HEK293 (cell line): ENCODE measurements around the gene SRSF8.
"Not testable (repeated sequence)": the region's sequence is repeated elsewhere in the genome, so short reads cannot be mapped to it uniquely, and the experiment has no call there.

Experiments
- CTCF ChIP-seq: fragments of 450-650 bp; formaldehyde crosslinking; IDR thresholded peaks from 2 replicates; pipeline ENCODE4 v1.5.1; 2016; ENCODE audit warnings: missing biosample characterization, missing genetic modification characterization
- KLF10 ChIP-seq: fragments of 450-650 bp; IDR thresholded peaks from 2 replicates; pipeline ENCODE4 v1.5.1; 2018; ENCODE audit warnings: missing biosample characterization, mild to moderate bottlenecking, missing genetic modification characterization
- SETDB1 ChIP-seq: IDR thresholded peaks from one replicate; pipeline ENCODE4 v1.6.1; 2017; ENCODE audit warnings: mild to moderate bottlenecking, low read length, moderate library complexity, mixed read lengths; ENCODE audit not compliant: insufficient read length
- ZBTB10 ChIP-seq: fragments of 450-650 bp; formaldehyde crosslinking; IDR thresholded peaks from 2 replicates; pipeline ENCODE4 v1.5.1; 2016; ENCODE audit warnings: missing biosample characterization, missing genetic modification characterization
- ZBTB6 ChIP-seq: fragments of 450-650 bp; formaldehyde crosslinking; IDR thresholded peaks from 2 replicates; pipeline ENCODE4 v1.5.1; 2017; ENCODE audit warnings: missing biosample characterization, missing genetic modification characterization
- ZBTB7A ChIP-seq: fragments of 450-650 bp; formaldehyde crosslinking; IDR thresholded peaks from 2 replicates; pipeline ENCODE4 v1.5.1; 2016; ENCODE audit warnings: low read depth, missing biosample characterization, missing genetic modification characterization
- ZNF184 ChIP-seq: fragments of 450-650 bp; IDR thresholded peaks from 2 replicates; pipeline ENCODE4 v1.5.1; 2018; ENCODE audit warnings: missing biosample characterization, mild to moderate bottlenecking, missing genetic modification characterization
- ZNF221 ChIP-seq: fragments of 450-650 bp; formaldehyde crosslinking; IDR thresholded peaks from 2 replicates; pipeline ENCODE4 v1.5.1; 2017; ENCODE audit warnings: missing biosample characterization, missing genetic modification characterization, borderline replicate concordance
- ZNF24 ChIP-seq: fragments of 450-650 bp; formaldehyde crosslinking; IDR thresholded peaks from 2 replicates; pipeline ENCODE4 v1.5.1; 2016; ENCODE audit warnings: missing biosample characterization, missing genetic modification characterization
- ZNF544 ChIP-seq: fragments of 450-650 bp; formaldehyde crosslinking; IDR thresholded peaks from 2 replicates; pipeline ENCODE4 v1.5.0; 2017; ENCODE audit warnings: missing biosample characterization, missing genetic modification characterization
- ZNF660 ChIP-seq: fragments of 450-650 bp; IDR thresholded peaks from 2 replicates; pipeline ENCODE4 v1.5.1; 2018; ENCODE audit warnings: missing biosample characterization, mild to moderate bottlenecking, missing genetic modification characterization
- TF ChIP-seq, protein P1 (sequence below): fragments of 450-650 bp; formaldehyde crosslinking; IDR thresholded peaks from 2 replicates; pipeline ENCODE4 v1.5.1; 2016; ENCODE audit warnings: missing biosample characterization, missing genetic modification characterization

- TF ChIP-seq CTCF; ZBTB6 (tag by site-specific recombination); ZNF24; ZNF184; ZNF544; SETDB1; ZBTB7A; ZNF660 (tag by site-specific recombination); ZBTB10 (tag by site-specific recombination); KLF10 (tag by site-specific recombination); ZNF221 (tag by site-specific recombination): not testable (repeated sequence)
- TF ChIP-seq, protein P1, sequence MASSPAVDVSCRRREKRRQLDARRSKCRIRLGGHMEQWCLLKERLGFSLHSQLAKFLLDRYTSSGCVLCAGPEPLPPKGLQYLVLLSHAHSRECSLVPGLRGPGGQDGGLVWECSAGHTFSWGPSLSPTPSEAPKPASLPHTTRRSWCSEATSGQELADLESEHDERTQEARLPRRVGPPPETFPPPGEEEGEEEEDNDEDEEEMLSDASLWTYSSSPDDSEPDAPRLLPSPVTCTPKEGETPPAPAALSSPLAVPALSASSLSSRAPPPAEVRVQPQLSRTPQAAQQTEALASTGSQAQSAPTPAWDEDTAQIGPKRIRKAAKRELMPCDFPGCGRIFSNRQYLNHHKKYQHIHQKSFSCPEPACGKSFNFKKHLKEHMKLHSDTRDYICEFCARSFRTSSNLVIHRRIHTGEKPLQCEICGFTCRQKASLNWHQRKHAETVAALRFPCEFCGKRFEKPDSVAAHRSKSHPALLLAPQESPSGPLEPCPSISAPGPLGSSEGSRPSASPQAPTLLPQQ (tag by site-specific recombination), result not testable (repeated sequence)
These were observed 29.2 kb upstream of the SRSF8 start for GRCh38 chr11:95037356-95038035.
